ENCODE data around the gene MED12. TPM values are rescaled to one million over a fixed set of nuclear protein-coding genes. Genes with fewer than 3 reads are reported as not detected.

MED12 gene
- total and polyA plus RNA-seq, 10 of the 15 experiments (the other 5 are each of a cell fraction or from before 2014, with no cell fraction given) = 0.68 to 28.5 (median 13.7) TPM

GRCh38 chrX:71118985-71119535, 664 bp downstream of the MED12 start (continued):
- no peak for TF ChIP-seq NR2C2 (IDR thresholded peaks at IDR 0.05; ENCODE audit: borderline replicate concordance, control insufficient read depth, insufficient read length, low read depth)
- no peak for TF ChIP-seq USF2 (IDR thresholded peaks at IDR 0.05; ENCODE audit: borderline replicate concordance, low read depth, low read length)

GRCh38 chrX:71128166-71128833, 9.9 kb downstream of the MED12 start:
- Histone ChIP-seq H3K9ac (ENCODE audit: control insufficient read depth, insufficient read depth, low read length) (no peak overlapping the region), H2AFZ (ENCODE audit: control insufficient read depth, low read depth, low read length) (no peak overlapping the region), H3K4me2 (ENCODE audit: control insufficient read depth, insufficient read depth) (no peak overlapping the region), H4K20me1 (ENCODE audit: control insufficient read depth, insufficient read depth) (no peaks in the 10 kb centered on the region), H3K4me3 (no peak overlapping the region), H3K79me2 (ENCODE audit: control insufficient read depth, insufficient read depth, low read length) (no peaks in the 10 kb centered on the region), H3K4me1 (ENCODE audit: control insufficient read depth, insufficient read depth, low read length) (no peaks in the 10 kb centered on the region), H3K36me3 (ENCODE audit: control insufficient read depth in 2 of 2, insufficient read depth in 2 of 2, low read length in 1 of 2) (peaks cover 1 to 12% of the 10 kb centered on the region in 2 experiments; a peak in 3 of 4 replicates), H3K9me3 (replicated peaks; ENCODE audit: control insufficient read depth, insufficient read depth, low read length) (no peaks in the 10 kb centered on the region), H3K27me3 (replicated peaks in 1 of 2; ENCODE audit: control insufficient read depth in 2 of 2, insufficient read depth in 2 of 2, low read length in 1 of 2) (no peaks in the 10 kb centered on the region), H3K27ac (ENCODE audit: control insufficient read depth, insufficient read depth) (no peak overlapping the region)
- TF ChIP-seq CHD4 (IDR thresholded peaks at IDR 0.05) (no peak), BRCA1 (IDR thresholded peaks at IDR 0.05; ENCODE audit: low read depth, low read length) (no peak), HSF1 (IDR thresholded peaks at IDR 0.05; ENCODE audit: low read depth, low read length) (no peak), STAT3 (IDR thresholded peaks at IDR 0.05; ENCODE audit: low read depth, low read length) (no peak), EZH2 (IDR thresholded peaks at IDR 0.05; ENCODE audit: borderline replicate concordance, control insufficient read depth, low read depth, low read length) (no peak), FOS (IDR thresholded peaks at IDR 0.05; ENCODE audit: borderline replicate concordance, extremely low read depth, insufficient read length) (no peak)
- POLR2A ChIA-PET = interaction anchor here (0.6 to 1.0 kb wide), 2 partner anchors 17 to 29 kb away, joined by 3 to 5 read pairs; partner anchors contain the start of gene IL2RG
- BruUV-seq (replicated peaks) = no TSS peak
- in situ Hi-C loops (cut with MboI) (no loop called here), intact Hi-C loops (cut with micrococcal nuclease; ENCODE audit: unreplicated experiment) (no loop called here)
- DNase-seq (ENCODE audit: low read depth, low spot score) = no peak
- SMC1A ChIA-PET (ENCODE audit: uncharacterized antibody, unreplicated experiment) = interaction anchor here (0.7 to 3.7 kb wide), 7 partner anchors 16 to 51 kb away, joined by 3 to 46 read pairs (median 3); no protein-coding TSS in a partner anchor
- RAD21 ChIA-PET (ENCODE audit: unreplicated experiment) = interaction anchor here (0.6 to 2.4 kb wide), 6 partner anchors 10 to 31 kb away, joined by 3 to 19 read pairs (median 6); partner anchors contain the start of gene MED12
- ATAC-seq = no peak
- FAIRE-seq = no peak
- CTCF ChIA-PET = interaction anchor here (0.8 to 3.9 kb wide), 13 partner anchors 10 to 148 kb away, joined by 3 to 82 read pairs (median 5); partner anchors contain the start of gene MED12
- 73% methylated on average over 12 of the region's 12 CpGs for WGBS (ENCODE audit: insufficient coverage, insufficient replicate concordance, low lambda C conversion rate, missing lambda C conversion rate)
